ENCODE data around the gene ADH1C.
"Not testable (repeated sequence)": the region's sequence is repeated elsewhere in the genome, so short reads cannot be mapped to it uniquely, and the experiment has no call there.

Gene ADH1C

GRCh38 chr4:99352602-99353537, at the start of gene ADH1C:
Gene ADH1C (minus strand): TSS chr4:99352746. CDS start chr4:99352675, 71 bp downstream.
- no peak for DNase-seq

DNA sequence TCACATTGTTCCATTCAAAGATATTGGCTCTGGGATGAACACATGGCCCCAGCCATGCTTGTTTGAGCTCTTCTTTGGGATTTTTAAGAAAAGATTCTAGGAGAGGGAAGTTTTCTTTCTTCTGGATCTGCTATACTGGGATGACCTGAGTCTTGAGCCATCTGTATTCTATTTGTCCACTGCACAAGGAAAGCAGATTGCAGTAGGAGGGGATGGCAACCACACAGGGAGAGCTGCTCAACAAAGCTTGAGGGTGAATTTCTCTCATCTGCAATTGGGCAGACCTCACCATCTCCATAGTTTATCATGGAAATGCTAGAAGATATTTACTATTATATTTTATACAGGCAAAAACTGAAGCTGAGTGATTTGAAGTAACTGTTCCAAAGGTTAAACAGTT, 48.3 kb upstream of the ADH1C start:
- no peak for DNase-seq

DNA sequence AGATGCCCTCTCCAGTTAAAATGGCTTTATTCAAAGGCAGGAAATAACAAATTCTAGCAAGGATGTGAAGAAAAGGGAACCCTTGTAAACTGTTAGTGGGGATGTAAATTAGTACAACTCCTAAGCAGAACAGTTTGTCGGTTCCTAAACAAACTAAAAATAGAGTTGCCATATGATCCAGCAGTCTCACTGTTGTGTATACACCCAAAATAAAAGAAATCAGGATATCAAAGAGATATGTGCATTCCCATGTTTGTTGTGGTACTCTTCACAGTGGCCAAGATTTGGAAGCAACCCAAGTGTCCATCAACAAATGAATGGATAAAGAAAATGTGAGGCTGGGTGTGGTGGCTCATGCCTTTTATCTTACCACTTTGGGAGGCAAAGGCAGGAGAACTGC, 46.5 kb upstream of the ADH1C start:
- no peak for DNase-seq

DNA sequence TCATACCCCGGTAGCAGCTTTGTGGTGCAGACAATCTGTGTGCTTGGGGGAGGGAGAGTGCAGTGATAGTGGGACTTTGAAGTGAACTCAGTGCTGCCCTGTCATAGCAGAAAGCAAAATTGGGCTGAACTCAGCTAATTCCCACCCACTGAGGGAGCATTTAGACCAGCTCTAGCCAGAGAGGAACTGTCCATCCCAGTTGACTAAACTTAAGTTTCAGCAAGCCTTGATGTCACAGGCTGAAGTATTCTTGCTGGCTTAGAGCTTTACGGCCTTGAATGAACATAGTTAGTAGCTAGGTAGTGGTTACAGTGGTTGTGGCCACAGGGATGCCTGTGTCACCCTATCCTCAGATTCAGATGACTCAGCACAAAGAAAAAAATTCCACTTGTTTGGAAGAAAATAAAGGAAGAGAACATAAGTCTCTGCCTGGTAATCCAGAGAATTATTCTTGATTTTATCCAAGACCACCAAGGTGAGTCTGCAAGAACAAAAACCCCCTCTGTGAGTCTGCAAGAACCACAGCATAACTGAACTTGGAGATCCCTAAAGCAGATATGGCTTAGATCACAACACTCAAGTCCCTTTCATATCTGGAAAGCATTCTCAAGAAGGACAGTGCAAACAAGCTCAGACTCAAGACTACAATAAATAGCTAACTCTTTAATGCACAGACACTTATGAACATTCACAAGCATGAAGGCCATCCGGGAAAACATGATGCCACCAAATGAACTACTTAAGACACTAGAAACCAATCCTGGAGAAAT, 43.2 kb upstream of the ADH1C start:
- no peak for DNase-seq

GRCh38 chr4:99394896-99395295, 42.4 kb upstream of the ADH1C start:
- no peak for DNase-seq

DNA sequence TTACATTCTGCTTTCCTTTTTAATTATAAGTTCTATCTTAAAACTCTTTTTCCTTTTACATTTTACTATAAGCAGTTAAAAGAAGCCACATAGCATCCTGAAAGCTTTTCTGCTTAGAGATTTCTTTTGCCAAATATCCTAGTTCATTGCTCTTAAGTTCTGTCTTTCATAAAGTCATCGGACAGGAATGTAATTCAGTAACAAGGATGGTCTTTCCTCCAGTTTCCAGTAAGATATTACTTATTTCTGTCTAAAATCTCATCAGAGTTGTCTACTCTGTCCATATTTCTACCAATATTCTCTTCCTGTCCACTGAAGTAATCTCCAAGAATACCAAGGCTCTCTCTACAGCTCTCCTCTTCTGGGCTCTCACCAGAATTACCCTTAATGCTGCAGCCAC, 37.5 kb upstream of the ADH1C start:
- no peak for DNase-seq

GRCh38 chr4:99389606-99390005, 37.1 kb upstream of the ADH1C start:
- DNase-seq: no peak

GRCh38 chr4:99383833-99384392, 31.4 kb upstream of the ADH1C start:
- no peak for DNase-seq

DNA sequence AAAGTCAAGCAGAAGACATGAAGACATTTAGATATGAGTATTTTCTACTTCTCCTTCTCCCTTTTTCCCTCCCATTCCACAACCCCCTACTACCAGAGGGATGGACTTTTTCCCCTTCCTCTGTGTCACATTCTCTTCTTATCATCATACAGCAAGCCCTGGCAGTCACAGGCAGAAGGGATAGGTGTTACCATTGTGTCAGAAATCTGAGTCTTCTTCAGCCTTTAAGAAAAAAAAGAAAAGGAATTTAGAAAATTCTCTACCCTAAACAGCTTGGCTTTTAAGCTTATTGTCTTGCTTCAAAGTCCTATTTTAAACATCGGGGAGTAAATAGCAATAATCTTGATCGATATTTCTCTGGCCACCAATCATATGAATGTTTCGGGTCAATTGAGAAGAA, 30.9 kb upstream of the ADH1C start:
- DNase-seq: no peak

- no peak for DNase-seq
Measured at GRCh38 chr4:99382745-99383360, 30.3 kb upstream of the ADH1C start.

GRCh38 chr4:99381588-99382175, 29.1 kb upstream of the ADH1C start:
- DNase-seq: no peak

DNA sequence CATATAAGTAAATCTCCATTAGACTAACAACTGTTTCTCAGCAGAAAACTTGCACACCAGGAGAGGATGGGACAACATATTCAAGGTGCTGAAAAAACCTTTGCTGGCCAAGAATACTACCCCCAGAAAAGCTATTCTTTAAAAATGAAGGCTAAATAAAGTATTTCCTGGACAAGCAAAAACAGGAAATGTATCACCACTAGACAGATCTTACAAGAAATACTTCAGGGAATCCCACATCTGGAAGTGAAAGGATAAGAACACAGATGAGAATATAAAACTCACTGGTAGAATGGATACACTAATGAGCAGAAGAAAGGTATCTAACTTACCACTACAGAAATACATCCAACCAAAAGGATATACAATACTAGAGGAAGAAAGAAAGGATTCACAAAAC, 27.0 kb upstream of the ADH1C start:
- no peak for DNase-seq

DNA sequence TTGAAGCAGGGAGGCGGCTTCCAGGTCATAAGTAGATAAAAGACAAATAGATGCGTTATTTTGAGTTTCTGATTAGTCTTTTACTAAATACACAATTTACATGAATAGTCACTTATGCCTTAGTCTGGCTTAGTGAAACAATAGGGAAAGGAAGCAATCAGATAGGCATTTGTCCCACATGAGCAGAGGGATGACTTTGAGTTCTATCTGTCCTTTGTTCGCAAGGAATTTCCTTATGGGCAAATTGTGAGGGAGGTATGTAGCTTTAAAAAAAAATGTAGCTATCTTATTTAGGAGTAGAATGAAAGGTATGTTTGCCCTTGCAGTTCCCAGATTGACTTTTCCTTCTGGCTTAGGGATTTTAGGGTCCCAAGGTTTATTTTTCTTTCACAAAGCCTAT, 26.3 kb upstream of the ADH1C start:
- no peak for DNase-seq

GRCh38 chr4:99377341-99377740, 24.8 kb upstream of the ADH1C start:
- DNase-seq: not testable (repeated sequence)

GRCh38 chr4:99372464-99372863, 19.9 kb upstream of the ADH1C start:
- DNase-seq: not testable (repeated sequence)

DNA sequence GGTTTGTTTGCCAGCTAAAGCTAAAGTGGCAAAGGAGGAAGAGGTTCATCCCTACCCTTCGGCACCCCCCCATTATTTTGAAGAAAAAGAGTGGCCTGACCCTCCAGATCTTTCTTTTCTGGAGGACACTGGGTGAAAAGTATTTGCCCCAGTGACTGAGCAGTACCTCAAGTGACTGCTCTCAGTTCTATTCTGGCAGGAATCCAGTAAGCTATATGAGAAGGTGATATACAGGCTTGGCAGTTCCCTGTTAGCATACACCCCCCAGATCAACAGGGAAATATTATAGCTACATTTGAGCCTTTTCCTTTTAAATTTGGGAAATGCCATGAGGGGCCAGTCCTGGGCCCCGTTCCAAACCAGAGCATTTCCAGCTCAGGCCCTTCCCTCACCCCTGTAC, 15.3 kb upstream of the ADH1C start:
- DNase-seq: not testable (repeated sequence)

DNA sequence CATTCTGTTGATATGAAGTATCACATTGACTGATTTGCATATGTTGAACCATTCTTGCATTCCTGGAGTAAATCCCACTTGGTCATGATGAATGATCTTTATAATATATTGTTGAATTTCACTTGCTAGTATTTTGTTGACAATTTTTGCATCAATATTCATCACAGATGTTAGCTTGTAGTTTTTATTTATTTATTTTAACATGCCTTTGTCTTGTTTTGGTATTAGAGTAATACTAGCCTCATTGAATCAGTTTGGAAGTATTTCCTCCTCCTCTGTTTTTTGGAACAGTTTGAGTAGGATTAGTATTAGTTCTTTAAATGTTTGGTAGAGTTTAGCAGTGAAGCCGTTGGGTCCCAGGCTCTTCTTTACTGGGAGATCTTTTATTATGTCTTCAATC, 13.9 kb upstream of the ADH1C start:
- DNase-seq: no peak

- DNase-seq: no peak
Measured at GRCh38 chr4:99362768-99363167, 10.2 kb upstream of the ADH1C start.

GRCh38 chr4:99361899-99362275, 9.3 kb upstream of the ADH1C start:
- DNase-seq: no peak

DNA sequence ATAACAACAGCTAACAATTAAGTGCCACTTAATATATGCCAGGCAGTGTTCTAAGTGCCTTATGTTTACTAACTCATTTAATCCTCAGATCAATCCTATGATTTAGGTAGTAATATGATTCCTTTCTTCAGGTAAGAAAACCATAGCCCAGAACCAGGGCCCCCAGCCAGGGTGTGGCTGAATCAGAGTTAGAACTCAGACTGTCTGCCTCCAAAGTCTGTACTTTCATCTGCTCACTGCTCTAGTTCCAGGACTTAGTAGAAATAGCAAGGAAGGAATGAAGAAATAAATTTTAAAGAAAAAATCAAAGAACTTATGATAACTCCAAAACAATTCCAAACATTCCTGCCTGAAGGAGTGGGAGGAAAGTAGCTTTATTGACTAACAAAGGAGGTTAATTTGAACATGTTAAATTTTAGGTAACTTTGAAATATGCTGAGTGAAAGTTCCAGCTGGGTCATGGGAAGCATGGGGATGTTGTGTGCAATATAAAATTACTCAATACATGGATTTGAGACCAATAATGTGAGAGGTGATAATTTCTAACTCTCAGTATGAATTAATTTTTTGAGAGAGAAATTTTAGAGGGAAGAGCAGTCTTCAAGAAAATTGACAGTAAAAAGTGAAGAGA, 8.8 kb upstream of the ADH1C start:
- DNase-seq: no peak

- DNase-seq: no peak
Measured at GRCh38 chr4:99359480-99360204, 7.1 kb upstream of the ADH1C start.

DNA sequence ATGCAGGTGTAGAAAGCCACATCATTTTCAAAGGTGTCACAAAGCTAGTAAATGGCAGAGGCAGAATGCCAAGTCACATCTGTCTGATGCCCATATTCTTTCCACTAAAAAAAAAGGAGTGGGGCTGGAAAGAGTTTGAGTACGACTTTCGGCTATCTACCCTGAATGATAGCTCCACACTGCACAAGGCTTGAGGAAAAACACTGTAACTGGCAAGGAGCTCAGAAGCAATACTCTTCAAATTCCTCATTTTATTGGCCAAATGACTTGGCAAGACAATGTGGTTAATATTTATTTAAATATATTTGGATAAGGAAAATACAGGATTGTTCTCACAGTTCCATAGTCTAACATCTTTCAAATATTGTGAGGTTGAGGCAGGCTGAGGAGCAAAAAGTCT, 5.4 kb upstream of the ADH1C start:
- DNase-seq: no peak
